ENCODE data around the gene CDH8. TPM values are rescaled to one million over a fixed set of nuclear protein-coding genes. Genes with fewer than 3 reads are reported as not detected.
"Not testable (repeated sequence)": the region's sequence is repeated elsewhere in the genome, so short reads cannot be mapped to it uniquely, and the experiment has no call there.

The CDH8 gene
- total and polyA plus RNA-seq, 5 donors from 2014 or later: not detected

DNA sequence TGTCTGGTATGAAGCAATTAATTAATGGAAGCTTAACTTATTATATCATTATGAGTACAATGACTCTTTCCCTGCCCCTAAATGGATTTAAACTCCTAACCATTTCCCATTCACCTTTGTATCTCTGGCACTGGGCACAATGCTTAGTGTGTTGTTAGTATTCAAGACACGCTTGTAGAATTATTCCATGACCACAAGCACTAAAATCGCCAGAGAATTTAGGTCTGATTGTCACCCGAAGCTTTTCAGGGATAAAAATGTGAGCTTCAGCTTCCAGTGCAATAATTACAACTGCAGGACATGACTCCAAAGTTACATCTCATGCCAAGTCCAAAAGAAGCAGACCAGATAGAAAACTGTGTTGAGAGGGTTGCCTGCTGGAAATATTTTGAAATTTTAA, 101.6 kb downstream of the CDH8 start:
- Histone ChIP-seq H3K36me3 (ENCODE audit: control insufficient read depth, insufficient read depth, low read length) (no peaks in the 10 kb centered on the region), H3K4me1 (ENCODE audit: control insufficient read depth, insufficient read depth, low read length, poor library complexity, severe bottlenecking) (no peaks in the 10 kb centered on the region), H3K9me3 (ENCODE audit: control insufficient read depth in 2 of 2, low read length in 2 of 2) (peaks cover 0 to 6% of the 10 kb centered on the region in 2 experiments), H3K4me3 (ENCODE audit: low read depth, low read length) (no peak overlapping the region), H3K27ac (ENCODE audit: insufficient read depth, low read length, poor library complexity, severe bottlenecking) (no peak overlapping the region), H3K27me3 (ENCODE audit: control insufficient read depth, insufficient read depth, low read length) (no peaks in the 10 kb centered on the region)
- Mint-ChIP-seq H3K9me3 (peaks cover 0 to 15% (median 5%) of the 10 kb centered on the region in 7 donors), H3K36me3 (no peaks in the 10 kb centered on the region), H3K27me3 (no peaks in the 10 kb centered on the region), H3K27ac (no peak overlapping the region), H3K4me1 (no peaks in the 10 kb centered on the region), H3K4me3 (no peak overlapping the region)
- DNase-seq: no peak
- ATAC-seq (ENCODE audit: low read depth in 2 of 2): no peak

DNA sequence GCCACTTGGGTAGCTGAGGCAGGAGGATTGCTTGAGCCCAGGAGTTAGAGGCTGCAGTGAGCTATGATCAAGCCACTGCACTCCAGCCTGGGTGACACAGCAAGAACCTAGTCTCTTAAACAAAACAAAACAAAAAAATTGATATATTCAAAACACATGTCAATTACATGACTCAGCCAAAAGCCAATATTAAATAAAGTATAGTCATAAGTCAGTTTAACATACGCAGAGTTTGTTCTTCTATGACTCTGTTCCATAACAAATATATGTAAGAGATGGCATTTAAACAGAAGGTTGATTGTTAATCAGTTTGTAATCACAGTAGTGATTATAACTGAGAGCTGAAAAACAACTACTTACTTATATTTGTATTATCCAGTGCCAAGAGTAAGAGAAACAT, 106.5 kb downstream of the CDH8 start:
- DNase-seq (no peak), ATAC-seq (ENCODE audit: low read depth in 2 of 2) (no peak)
- no peaks in the 10 kb centered on the region for H3K36me3 Mint-ChIP-seq
- H3K9me3 ChIP-seq (ENCODE audit: control insufficient read depth in 2 of 2, low read length in 2 of 2): peaks cover 0 to 11% of the 10 kb centered on the region in 2 experiments
- no peaks in the 10 kb centered on the region for H3K4me1 Mint-ChIP-seq
- H3K9me3 Mint-ChIP-seq: peaks cover 0 to 8% (median 2%) of the 10 kb centered on the region in 7 donors
- no peaks in the 10 kb centered on the region for H3K27me3 ChIP-seq (ENCODE audit: control insufficient read depth, insufficient read depth, low read length)
- H3K27me3 Mint-ChIP-seq: no peaks in the 10 kb centered on the region
- no peaks in the 10 kb centered on the region for H3K4me1 ChIP-seq (ENCODE audit: control insufficient read depth, insufficient read depth, low read length, poor library complexity, severe bottlenecking)
- H3K4me3 Mint-ChIP-seq: no peak overlapping the region
- H3K27ac Mint-ChIP-seq: no peak overlapping the region
- no peak overlapping the region for H3K4me3 ChIP-seq (ENCODE audit: low read depth, low read length)
- no peak overlapping the region for H3K27ac ChIP-seq (ENCODE audit: insufficient read depth, low read length, poor library complexity, severe bottlenecking)
- no peaks in the 10 kb centered on the region for H3K36me3 ChIP-seq (ENCODE audit: control insufficient read depth, insufficient read depth, low read length)

DNA sequence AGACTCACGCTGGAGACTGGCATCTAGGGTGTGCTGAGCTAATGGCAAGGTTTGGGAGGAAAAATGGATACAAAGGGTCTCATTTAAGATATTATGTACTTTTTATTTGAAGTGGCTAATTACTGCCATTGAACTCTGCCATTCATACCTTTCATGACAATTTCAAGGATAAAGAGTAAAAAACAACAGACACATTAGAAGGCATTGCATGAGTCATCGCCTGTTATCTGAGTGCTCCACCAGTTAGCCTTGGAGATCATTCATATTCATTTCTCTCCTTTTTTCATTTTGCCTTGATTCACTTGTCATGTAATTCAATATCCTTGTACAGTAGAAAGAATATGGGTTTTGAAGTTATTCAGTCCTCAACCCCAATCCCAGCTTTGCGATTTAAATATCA, 109.5 kb downstream of the CDH8 start:
- no peak for DNase-seq
- no peaks in the 10 kb centered on the region for H3K36me3 Mint-ChIP-seq
- H3K9me3 ChIP-seq (ENCODE audit: control insufficient read depth in 2 of 2, low read length in 2 of 2): peaks cover 0 to 11% of the 10 kb centered on the region in 2 experiments
- H3K4me1 Mint-ChIP-seq: no peaks in the 10 kb centered on the region
- no peak overlapping the region for H3K4me3 ChIP-seq (ENCODE audit: low read depth, low read length)
- no peak for ATAC-seq (ENCODE audit: low read depth in 2 of 2)
- H3K27me3 Mint-ChIP-seq: no peaks in the 10 kb centered on the region
- H3K27ac ChIP-seq (ENCODE audit: insufficient read depth, low read length, poor library complexity, severe bottlenecking): no peak overlapping the region
- no peaks in the 10 kb centered on the region for H3K36me3 ChIP-seq (ENCODE audit: control insufficient read depth, insufficient read depth, low read length)
- no peak overlapping the region for H3K4me3 Mint-ChIP-seq
- no peak overlapping the region for H3K27ac Mint-ChIP-seq
- H3K27me3 ChIP-seq (ENCODE audit: control insufficient read depth, insufficient read depth, low read length): no peaks in the 10 kb centered on the region
- peaks cover 0 to 11% (median 2%) of the 10 kb centered on the region in 7 donors for H3K9me3 Mint-ChIP-seq
- H3K4me1 ChIP-seq (ENCODE audit: control insufficient read depth, insufficient read depth, low read length, poor library complexity, severe bottlenecking): no peaks in the 10 kb centered on the region

DNA sequence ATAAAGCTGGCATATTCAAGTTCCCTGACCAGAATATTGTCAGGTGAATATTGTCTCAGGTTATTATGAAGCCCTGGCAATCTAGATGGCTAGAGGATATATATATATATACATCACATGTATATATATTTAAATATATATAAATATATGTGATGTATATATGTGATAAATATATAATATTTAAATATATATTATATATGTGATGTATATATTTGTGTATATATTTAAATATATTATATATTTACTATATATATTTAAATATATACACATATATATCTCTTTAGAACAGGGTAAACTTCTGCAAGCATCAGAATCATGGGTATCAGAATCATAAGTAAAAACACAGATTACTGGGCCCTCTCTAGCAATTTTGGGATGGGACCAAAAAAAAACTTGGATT, 112.6 kb downstream of the CDH8 start:
- ATAC-seq (ENCODE audit: low read depth in 2 of 2): no peak
- Histone ChIP-seq H3K9me3 (ENCODE audit: control insufficient read depth in 2 of 2, low read length in 2 of 2) (peaks cover 0 to 4% of the 10 kb centered on the region in 2 experiments), H3K27me3 (ENCODE audit: control insufficient read depth, insufficient read depth, low read length) (no peaks in the 10 kb centered on the region), H3K36me3 (ENCODE audit: control insufficient read depth, insufficient read depth, low read length) (no peaks in the 10 kb centered on the region), H3K4me3 (ENCODE audit: low read depth, low read length) (no peak overlapping the region), H3K27ac (ENCODE audit: insufficient read depth, low read length, poor library complexity, severe bottlenecking) (no peak overlapping the region), H3K4me1 (ENCODE audit: control insufficient read depth, insufficient read depth, low read length, poor library complexity, severe bottlenecking) (no peaks in the 10 kb centered on the region)
- Mint-ChIP-seq H3K27me3 (no peaks in the 10 kb centered on the region), H3K4me3 (no peak overlapping the region), H3K4me1 (no peaks in the 10 kb centered on the region), H3K9me3 (peaks cover 0 to 11% (median 2%) of the 10 kb centered on the region in 7 donors), H3K27ac (no peak overlapping the region), H3K36me3 (no peaks in the 10 kb centered on the region)
- no peak for DNase-seq

- Histone ChIP-seq H3K4me3 (ENCODE audit: low read depth, low read length) (no peak overlapping the region), H3K27ac (ENCODE audit: insufficient read depth, low read length, poor library complexity, severe bottlenecking) (no peak overlapping the region), H3K36me3 (ENCODE audit: control insufficient read depth, insufficient read depth, low read length) (no peaks in the 10 kb centered on the region), H3K27me3 (ENCODE audit: control insufficient read depth, insufficient read depth, low read length) (no peaks in the 10 kb centered on the region), H3K9me3 (ENCODE audit: control insufficient read depth in 2 of 2, low read length in 2 of 2) (peaks cover 0 to 13% of the 10 kb centered on the region in 2 experiments), H3K4me1 (ENCODE audit: control insufficient read depth, insufficient read depth, low read length, poor library complexity, severe bottlenecking) (no peaks in the 10 kb centered on the region)
- no peak for ATAC-seq (ENCODE audit: low read depth in 2 of 2)
- H3K4me1 Mint-ChIP-seq: no peaks in the 10 kb centered on the region
- no peaks in the 10 kb centered on the region for H3K27me3 Mint-ChIP-seq
- H3K9me3 Mint-ChIP-seq: peaks cover 0 to 20% (median 3%) of the 10 kb centered on the region in 7 donors
- no peak overlapping the region for H3K27ac Mint-ChIP-seq
- H3K4me3 Mint-ChIP-seq: no peak overlapping the region
- no peaks in the 10 kb centered on the region for H3K36me3 Mint-ChIP-seq
- DNase-seq: no peak
These were observed 114.9 kb downstream of the CDH8 start for GRCh38 chr16:61921373-61921772.

GRCh38 chr16:61917865-61918826, 118.1 kb downstream of the CDH8 start:
- H3K36me3 ChIP-seq (ENCODE audit: control insufficient read depth, insufficient read depth, low read length); ATAC-seq (ENCODE audit: low read depth in 2 of 2); H3K27ac Mint-ChIP-seq; H3K4me1 ChIP-seq (ENCODE audit: control insufficient read depth, insufficient read depth, low read length, poor library complexity, severe bottlenecking); H3K4me1 Mint-ChIP-seq; H3K27ac ChIP-seq (ENCODE audit: insufficient read depth, low read length, poor library complexity, severe bottlenecking); H3K27me3 ChIP-seq (ENCODE audit: control insufficient read depth, insufficient read depth, low read length); H3K36me3 Mint-ChIP-seq; H3K4me3 Mint-ChIP-seq; H3K4me3 ChIP-seq (ENCODE audit: low read depth, low read length); H3K27me3 Mint-ChIP-seq; DNase-seq: not testable (repeated sequence)
- H3K9me3 ChIP-seq (ENCODE audit: control insufficient read depth in 2 of 2, low read length in 2 of 2): peaks cover 0 to 20% of the 10 kb centered on the region in 2 experiments
- H3K9me3 Mint-ChIP-seq: peaks cover 0 to 34% (median 6%) of the 10 kb centered on the region in 7 donors

- Mint-ChIP-seq H3K36me3 (no peaks in the 10 kb centered on the region), H3K4me3 (no peak overlapping the region), H3K27ac (no peak overlapping the region), H3K4me1 (peaks cover 0 to 4% (median 0%) of the 10 kb centered on the region in 4 donors), H3K27me3 (no peaks in the 10 kb centered on the region), H3K9me3 (peaks cover 1 to 36% (median 10%) of the 10 kb centered on the region in 7 donors)
- H3K27me3 ChIP-seq (ENCODE audit: control insufficient read depth, insufficient read depth, low read length): no peaks in the 10 kb centered on the region
- ATAC-seq (ENCODE audit: low read depth in 2 of 2) (no peak), DNase-seq (no peak)
- no peaks in the 10 kb centered on the region for H3K4me1 ChIP-seq (ENCODE audit: control insufficient read depth, insufficient read depth, low read length, poor library complexity, severe bottlenecking)
- no peaks in the 10 kb centered on the region for H3K36me3 ChIP-seq (ENCODE audit: control insufficient read depth, insufficient read depth, low read length)
- H3K9me3 ChIP-seq (ENCODE audit: control insufficient read depth in 2 of 2, low read length in 2 of 2): peaks cover 0 to 16% of the 10 kb centered on the region in 2 experiments
- H3K4me3 ChIP-seq (ENCODE audit: low read depth, low read length): no peak overlapping the region
- H3K27ac ChIP-seq (ENCODE audit: insufficient read depth, low read length, poor library complexity, severe bottlenecking): no peak overlapping the region
These were observed 120.7 kb downstream of the CDH8 start for GRCh38 chr16:61915569-61915968.
